GM13976 (cell line): Measurements from ENCODE around the gene ABLIM2.

Source experiments
- DNase-seq: peaks from one replicate; pipeline ENCODE4 v3.0.0; 2012; ENCODE audit warnings: low spot score
- CTCF ChIP-seq: IDR thresholded peaks from 2 replicates; pipeline ENCODE4 v1.5.1; 2012; ENCODE audit warnings: borderline replicate concordance, mild to moderate bottlenecking; ENCODE audit not compliant: insufficient read depth; ENCODE audit errors: extremely low read depth, missing control alignments, control extremely low read depth
- in situ Hi-C: fragments of 300-500 bp; cut with MboI; formaldehyde crosslinking; loops from one replicate; pipeline ENCODE4 v1.12.0; 2022; ENCODE audit warnings: low sequenced_read_pairs, mixed read lengths, inconsistent platforms; ENCODE audit not compliant: unreplicated experiment

Gene ABLIM2

GRCh38 chr4:8118531-8118930 lies 40.1 kb downstream of the ABLIM2 start:
- in situ Hi-C loops = no loop called here
- TF ChIP-seq CTCF = no peak
- no peak for DNase-seq

- no peak for TF ChIP-seq CTCF
- in situ Hi-C loops = no loop called here
- DNase-seq = no peak
Measured at GRCh38 chr4:8118035-8118434, 40.6 kb downstream of the ABLIM2 start.

- no peak for TF ChIP-seq CTCF
- no peak for DNase-seq
- in situ Hi-C loops = no loop called here
Measured at GRCh38 chr4:8117278-8117682, 41.3 kb downstream of the ABLIM2 start.

GRCh38 chr4:8115916-8116315 lies 42.7 kb downstream of the ABLIM2 start:
- no peak for TF ChIP-seq CTCF
- in situ Hi-C loops = no loop called here
- DNase-seq = no peak

GRCh38 chr4:8115203-8115520 lies 43.5 kb downstream of the ABLIM2 start:
- no peak for DNase-seq
- TF ChIP-seq CTCF = no peak
- in situ Hi-C loops = no loop called here

- no peak for DNase-seq
- TF ChIP-seq CTCF = no peak
- in situ Hi-C loops = no loop called here
Measured at GRCh38 chr4:8114456-8115202, 44.0 kb downstream of the ABLIM2 start.
